Measurements from ENCODE around the gene CAMTA2.

The CAMTA2 gene

DNA sequence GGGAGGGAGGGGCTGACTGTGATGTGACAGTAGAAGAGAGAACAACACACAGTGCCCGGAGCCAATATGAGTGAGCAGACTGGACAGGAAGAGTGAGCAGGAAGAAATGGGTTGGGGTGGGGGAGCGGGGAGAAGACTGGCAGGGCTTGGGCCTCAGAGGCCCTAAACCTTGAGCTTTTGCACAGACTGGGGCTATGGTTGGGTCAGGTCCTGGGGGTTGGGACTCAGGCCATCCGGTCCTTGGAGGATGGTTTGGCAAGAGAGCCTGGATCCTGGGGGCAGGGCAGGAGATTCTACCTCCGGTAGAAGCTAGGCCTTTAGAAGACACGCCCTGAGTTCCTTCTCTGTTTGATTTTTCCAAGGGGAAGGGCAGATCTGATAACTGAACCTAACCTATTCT, 1.1 kb downstream of the CAMTA2 start:
- Histone ChIP-seq H3K27me3 (ENCODE audit: control insufficient read depth in 1 of 2, insufficient read depth in 2 of 2, low read length in 2 of 2) (no peaks in the 10 kb centered on the region), H3K27ac (ENCODE audit: low read depth, low read length) (peak overlapping the region; percentile 94), H3K4me3 (ENCODE audit: low read depth in 1 of 2, low read length in 2 of 2) (peak overlapping the region; percentile 92 to 95), H3K9me3 (ENCODE audit: control insufficient read depth in 1 of 2, low read length in 2 of 2) (no peaks in the 10 kb centered on the region), H3K36me3 (ENCODE audit: control insufficient read depth in 1 of 2, insufficient read depth in 2 of 2, low read length in 2 of 2) (peaks cover 5 to 26% of the 10 kb centered on the region in 2 donors), H3K9ac (ENCODE audit: low read depth in 1 of 2, low read length in 2 of 2) (peak overlapping the region; percentile 90 to 91), H3K4me1 (ENCODE audit: control insufficient read depth in 1 of 2, insufficient read depth in 2 of 2, low read length in 2 of 2) (peaks cover 24 to 25% of the 10 kb centered on the region in 2 donors)

DNA sequence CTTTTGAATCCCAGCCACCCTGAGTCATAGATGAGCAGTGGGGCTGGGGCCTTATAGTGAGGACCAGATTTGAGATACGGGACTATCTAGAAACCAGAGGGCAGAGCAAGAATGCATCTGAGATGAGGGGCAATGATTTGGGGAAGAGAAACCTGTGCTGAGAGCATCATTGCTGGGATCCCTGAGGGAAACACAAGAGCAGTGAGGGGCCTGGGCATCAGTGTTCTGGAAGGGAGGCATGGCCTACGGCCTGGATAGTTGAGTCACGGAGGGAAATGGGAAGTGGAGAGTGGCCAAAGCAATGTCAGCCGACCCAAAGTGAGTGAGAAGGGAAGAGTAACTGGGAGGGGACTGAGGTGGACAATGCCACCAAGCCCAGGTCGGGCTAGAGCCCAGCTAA, 5.2 kb downstream of the CAMTA2 start:
- Histone ChIP-seq H3K9me3 (ENCODE audit: control insufficient read depth in 1 of 2, low read length in 2 of 2) (no peaks in the 10 kb centered on the region), H3K27me3 (ENCODE audit: control insufficient read depth in 1 of 2, insufficient read depth in 2 of 2, low read length in 2 of 2) (no peaks in the 10 kb centered on the region), H3K4me1 (ENCODE audit: control insufficient read depth in 1 of 2, insufficient read depth in 2 of 2, low read length in 2 of 2) (peaks cover 18 to 19% of the 10 kb centered on the region in 2 donors), H3K4me3 (ENCODE audit: low read depth in 1 of 2, low read length in 2 of 2) (no peak overlapping the region), H3K9ac (ENCODE audit: low read depth in 1 of 2, low read length in 2 of 2) (no peak overlapping the region), H3K36me3 (ENCODE audit: control insufficient read depth in 1 of 2, insufficient read depth in 2 of 2, low read length in 2 of 2) (peaks cover 27 to 50% of the 10 kb centered on the region in 2 donors), H3K27ac (ENCODE audit: low read depth, low read length) (no peak overlapping the region)

DNA sequence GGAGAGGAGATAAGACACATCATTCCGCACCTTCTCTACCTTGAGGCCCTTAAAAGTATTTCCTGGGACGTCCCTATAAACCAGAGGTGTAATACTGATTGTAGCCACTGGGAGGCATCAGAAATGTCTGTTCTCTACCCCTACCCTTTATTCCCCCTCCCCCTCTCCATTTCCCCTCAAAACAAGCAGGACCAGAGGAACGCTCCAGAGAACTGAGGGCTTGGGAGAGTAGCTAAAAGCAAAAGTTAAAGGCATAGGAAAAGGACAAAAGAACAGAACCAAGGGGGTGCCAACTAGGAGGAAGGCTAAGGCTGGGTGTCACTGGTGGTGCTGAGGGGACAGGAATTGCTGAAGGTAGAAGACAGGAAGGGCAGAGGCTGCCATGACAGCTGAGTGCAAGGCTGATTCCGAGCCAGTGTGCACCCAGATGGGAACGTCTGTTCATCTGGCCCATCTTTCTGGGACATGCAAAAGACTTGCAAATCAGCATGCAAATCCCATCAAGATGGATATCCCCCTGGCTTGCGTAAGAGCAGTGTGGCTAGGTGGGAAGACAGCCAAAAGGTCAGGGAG, 6.7 kb downstream of the CAMTA2 start:
- no peaks in the 10 kb centered on the region for H3K27me3 ChIP-seq (ENCODE audit: control insufficient read depth in 1 of 2, insufficient read depth in 2 of 2, low read length in 2 of 2)
- H3K27ac ChIP-seq (ENCODE audit: low read depth, low read length): no peak overlapping the region
- H3K4me1 ChIP-seq (ENCODE audit: control insufficient read depth in 1 of 2, insufficient read depth in 2 of 2, low read length in 2 of 2): peaks cover 6 to 7% of the 10 kb centered on the region in 2 donors
- no peaks in the 10 kb centered on the region for H3K9me3 ChIP-seq (ENCODE audit: control insufficient read depth in 1 of 2, low read length in 2 of 2)
- peak overlapping the region in 1 of 2 donors; percentile 37 for H3K9ac ChIP-seq (ENCODE audit: low read depth in 1 of 2, low read length in 2 of 2)
- H3K36me3 ChIP-seq (ENCODE audit: control insufficient read depth in 1 of 2, insufficient read depth in 2 of 2, low read length in 2 of 2): peaks cover 31 to 58% of the 10 kb centered on the region in 2 donors
- no peak overlapping the region for H3K4me3 ChIP-seq (ENCODE audit: low read depth in 1 of 2, low read length in 2 of 2)

DNA sequence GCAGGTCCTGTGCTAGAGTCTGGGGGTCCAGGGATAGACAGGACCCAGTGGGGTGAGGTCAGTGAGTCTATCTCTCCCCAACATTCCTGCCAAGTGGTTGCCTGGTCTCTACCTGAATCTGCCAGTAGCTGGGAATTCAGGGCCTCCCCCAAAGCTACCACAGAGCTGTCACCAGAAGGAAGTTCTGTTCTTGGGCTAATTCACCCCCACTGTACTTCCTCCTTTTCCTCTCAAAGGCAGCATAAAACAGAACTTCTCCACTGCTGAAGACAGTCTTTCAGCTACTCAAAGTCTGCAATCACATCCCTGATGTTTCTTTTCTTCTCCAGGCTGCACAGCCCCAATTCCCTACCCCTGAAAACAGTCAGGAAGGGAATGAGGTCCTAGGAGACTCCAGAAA, 8.7 kb downstream of the CAMTA2 start:
- H3K27me3 ChIP-seq (ENCODE audit: control insufficient read depth in 1 of 2, insufficient read depth in 2 of 2, low read length in 2 of 2): no peaks in the 10 kb centered on the region
- no peak overlapping the region for H3K27ac ChIP-seq (ENCODE audit: low read depth, low read length)
- H3K36me3 ChIP-seq (ENCODE audit: control insufficient read depth in 1 of 2, insufficient read depth in 2 of 2, low read length in 2 of 2): peaks cover 43 to 68% of the 10 kb centered on the region in 2 donors
- H3K9ac ChIP-seq (ENCODE audit: low read depth in 1 of 2, low read length in 2 of 2): no peak overlapping the region
- no peak overlapping the region for H3K4me3 ChIP-seq (ENCODE audit: low read depth in 1 of 2, low read length in 2 of 2)
- H3K9me3 ChIP-seq (ENCODE audit: control insufficient read depth in 1 of 2, low read length in 2 of 2): no peaks in the 10 kb centered on the region
- H3K4me1 ChIP-seq (ENCODE audit: control insufficient read depth in 1 of 2, insufficient read depth in 2 of 2, low read length in 2 of 2): peaks cover 5 to 6% of the 10 kb centered on the region in 2 donors

DNA sequence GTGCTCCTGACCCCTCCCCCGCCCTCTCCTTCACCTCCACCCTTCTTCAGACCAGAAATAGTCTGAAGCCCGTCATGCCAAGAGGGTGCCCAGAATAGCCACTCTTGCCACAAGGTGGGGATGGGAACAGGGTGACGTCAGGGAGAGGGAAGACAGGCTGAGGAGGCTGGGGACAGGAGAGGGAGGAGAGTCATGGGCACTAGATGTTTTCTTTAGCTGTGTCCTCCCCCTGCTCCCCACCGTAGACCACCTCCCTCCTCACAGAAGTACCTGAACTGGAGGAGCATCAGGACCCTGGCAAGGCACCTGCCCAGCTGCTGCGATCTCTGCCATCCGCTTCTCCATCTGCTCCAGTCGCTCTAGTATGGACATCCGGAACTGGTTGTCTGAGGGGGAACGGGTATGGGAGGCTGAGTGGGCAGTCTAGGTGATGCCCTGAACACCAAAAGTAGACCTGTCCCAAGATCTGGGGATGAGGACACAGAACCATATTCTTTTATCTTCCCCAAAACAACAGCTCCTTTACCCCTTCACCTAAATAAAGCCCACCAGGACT, 13.3 kb downstream of the CAMTA2 start:
- peaks cover 0 to 4% of the 10 kb centered on the region in 2 donors for H3K4me1 ChIP-seq (ENCODE audit: control insufficient read depth in 1 of 2, insufficient read depth in 2 of 2, low read length in 2 of 2)
- H3K36me3 ChIP-seq (ENCODE audit: control insufficient read depth in 1 of 2, insufficient read depth in 2 of 2, low read length in 2 of 2): peaks cover 44 to 81% of the 10 kb centered on the region in 2 donors
- H3K27ac ChIP-seq (ENCODE audit: low read depth, low read length): no peak overlapping the region

DNA sequence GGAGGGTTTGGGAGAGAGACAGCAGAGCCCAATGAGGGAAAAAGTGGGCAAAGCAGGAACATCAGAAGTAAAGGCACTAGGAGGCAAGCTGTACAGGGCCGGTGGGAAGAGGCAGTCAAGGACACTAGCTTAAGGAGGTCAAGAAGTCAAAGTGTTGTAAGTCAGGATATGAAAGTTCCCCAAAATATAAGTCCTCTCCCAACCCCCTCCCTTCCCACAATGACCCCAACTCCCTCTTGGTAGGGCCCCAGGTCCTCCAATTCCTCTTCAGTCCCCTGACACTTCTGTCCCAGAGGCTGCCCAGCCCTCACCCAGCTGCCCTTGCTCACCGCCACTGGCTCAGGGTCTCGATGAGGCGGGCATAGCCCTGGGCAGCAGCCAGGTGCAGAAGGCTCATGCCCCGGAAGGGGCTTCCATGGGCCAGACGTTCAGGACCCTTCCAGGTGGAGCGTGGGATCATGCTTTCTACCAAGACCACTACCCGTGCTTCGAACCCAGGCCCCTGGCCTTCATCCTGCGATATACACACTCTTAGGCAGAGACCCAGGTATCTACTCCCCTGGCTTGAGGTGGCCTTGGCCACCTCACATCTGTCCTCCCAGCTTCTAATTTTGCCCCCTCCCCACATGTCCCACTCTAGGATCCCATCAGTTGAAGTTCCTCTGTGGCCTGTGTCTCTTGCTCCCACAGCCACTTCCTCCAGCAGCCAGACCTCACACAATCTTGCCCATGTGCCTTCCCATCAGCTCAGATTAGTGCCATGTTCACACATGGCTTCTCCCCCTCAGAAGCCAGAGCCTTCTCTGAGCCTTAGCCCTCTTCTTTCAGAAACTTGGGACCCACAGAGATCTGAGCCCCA, 14.0 kb downstream of the CAMTA2 start:
- no peak overlapping the region for H3K27ac ChIP-seq (ENCODE audit: low read depth, low read length)
- H3K4me1 ChIP-seq (ENCODE audit: control insufficient read depth in 1 of 2, insufficient read depth in 2 of 2, low read length in 2 of 2): peaks cover 0 to 11% of the 10 kb centered on the region in 2 donors
- H3K4me3 ChIP-seq (ENCODE audit: low read depth in 1 of 2, low read length in 2 of 2): no peak overlapping the region
- no peaks in the 10 kb centered on the region for H3K27me3 ChIP-seq (ENCODE audit: control insufficient read depth in 1 of 2, insufficient read depth in 2 of 2, low read length in 2 of 2)
- H3K36me3 ChIP-seq (ENCODE audit: control insufficient read depth in 1 of 2, insufficient read depth in 2 of 2, low read length in 2 of 2): peaks cover 38 to 75% of the 10 kb centered on the region in 2 donors
- no peaks in the 10 kb centered on the region for H3K9me3 ChIP-seq (ENCODE audit: control insufficient read depth in 1 of 2, low read length in 2 of 2)
- no peak overlapping the region for H3K9ac ChIP-seq (ENCODE audit: low read depth in 1 of 2, low read length in 2 of 2)

More for the DNA sequence above, 13.3 kb downstream of the CAMTA2 start:
- Histone ChIP-seq H3K4me3 (ENCODE audit: low read depth in 1 of 2, low read length in 2 of 2) (no peak overlapping the region), H3K9ac (ENCODE audit: low read depth in 1 of 2, low read length in 2 of 2) (no peak overlapping the region), H3K27me3 (ENCODE audit: control insufficient read depth in 1 of 2, insufficient read depth in 2 of 2, low read length in 2 of 2) (no peaks in the 10 kb centered on the region), H3K9me3 (ENCODE audit: control insufficient read depth in 1 of 2, low read length in 2 of 2) (no peaks in the 10 kb centered on the region)

DNA sequence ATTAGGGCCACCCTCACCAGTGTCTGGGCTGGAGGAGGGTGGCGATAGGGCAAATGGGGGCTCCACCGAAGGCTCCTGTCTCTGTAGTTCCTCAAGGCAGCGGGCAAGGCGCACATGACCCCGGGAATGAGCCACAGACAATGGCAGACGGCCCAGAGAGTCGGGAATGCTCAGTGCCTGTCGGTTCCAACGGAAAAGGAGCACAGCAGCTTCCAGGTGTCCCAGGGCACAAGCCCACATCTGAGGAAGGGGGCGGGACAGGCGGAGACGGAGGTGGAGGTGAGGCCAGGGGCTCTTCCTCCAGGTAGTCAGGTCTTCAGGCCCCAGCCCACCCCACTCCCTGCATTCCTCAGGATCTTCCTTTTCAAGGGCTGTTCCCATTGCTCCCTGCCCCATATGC, 14.7 kb downstream of the CAMTA2 start:
- H3K9me3 ChIP-seq (ENCODE audit: control insufficient read depth in 1 of 2, low read length in 2 of 2): no peaks in the 10 kb centered on the region
- no peaks in the 10 kb centered on the region for H3K27me3 ChIP-seq (ENCODE audit: control insufficient read depth in 1 of 2, insufficient read depth in 2 of 2, low read length in 2 of 2)
- no peak overlapping the region for H3K9ac ChIP-seq (ENCODE audit: low read depth in 1 of 2, low read length in 2 of 2)
- H3K4me1 ChIP-seq (ENCODE audit: control insufficient read depth in 1 of 2, insufficient read depth in 2 of 2, low read length in 2 of 2): peaks cover 5 to 18% of the 10 kb centered on the region in 2 donors
- H3K36me3 ChIP-seq (ENCODE audit: control insufficient read depth in 1 of 2, insufficient read depth in 2 of 2, low read length in 2 of 2): peaks cover 31 to 68% of the 10 kb centered on the region in 2 donors
- H3K27ac ChIP-seq (ENCODE audit: low read depth, low read length): no peak overlapping the region
- H3K4me3 ChIP-seq (ENCODE audit: low read depth in 1 of 2, low read length in 2 of 2): no peak overlapping the region

DNA sequence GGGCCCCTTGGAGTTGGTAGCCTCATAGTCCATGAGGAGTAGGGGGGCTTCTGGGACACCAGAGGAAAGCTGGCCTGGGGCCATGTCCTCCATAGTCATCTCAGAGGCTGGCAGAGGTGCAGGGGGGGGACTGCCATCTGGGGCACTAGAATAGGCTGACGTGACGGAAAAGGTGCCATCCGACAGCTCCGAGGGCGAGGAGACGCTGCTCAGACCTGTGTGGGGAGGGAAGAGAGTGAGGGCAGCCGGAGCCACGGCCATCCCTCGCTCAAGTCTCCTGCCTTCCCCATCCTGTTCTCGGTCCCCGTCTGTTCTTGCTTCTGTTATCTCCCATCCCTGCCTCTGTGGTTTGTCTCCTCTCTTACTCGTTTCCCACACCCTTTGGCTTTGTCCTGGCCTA, 15.2 kb downstream of the CAMTA2 start:
- H3K27me3 ChIP-seq (ENCODE audit: control insufficient read depth in 1 of 2, insufficient read depth in 2 of 2, low read length in 2 of 2): no peaks in the 10 kb centered on the region
- H3K36me3 ChIP-seq (ENCODE audit: control insufficient read depth in 1 of 2, insufficient read depth in 2 of 2, low read length in 2 of 2): peaks cover 27 to 64% of the 10 kb centered on the region in 2 donors
- no peak overlapping the region for H3K27ac ChIP-seq (ENCODE audit: low read depth, low read length)
- no peaks in the 10 kb centered on the region for H3K9me3 ChIP-seq (ENCODE audit: control insufficient read depth in 1 of 2, low read length in 2 of 2)
- H3K9ac ChIP-seq (ENCODE audit: low read depth in 1 of 2, low read length in 2 of 2): no peak overlapping the region
- H3K4me3 ChIP-seq (ENCODE audit: low read depth in 1 of 2, low read length in 2 of 2): no peak overlapping the region
- H3K4me1 ChIP-seq (ENCODE audit: control insufficient read depth in 1 of 2, insufficient read depth in 2 of 2, low read length in 2 of 2): peaks cover 5 to 18% of the 10 kb centered on the region in 2 donors

DNA sequence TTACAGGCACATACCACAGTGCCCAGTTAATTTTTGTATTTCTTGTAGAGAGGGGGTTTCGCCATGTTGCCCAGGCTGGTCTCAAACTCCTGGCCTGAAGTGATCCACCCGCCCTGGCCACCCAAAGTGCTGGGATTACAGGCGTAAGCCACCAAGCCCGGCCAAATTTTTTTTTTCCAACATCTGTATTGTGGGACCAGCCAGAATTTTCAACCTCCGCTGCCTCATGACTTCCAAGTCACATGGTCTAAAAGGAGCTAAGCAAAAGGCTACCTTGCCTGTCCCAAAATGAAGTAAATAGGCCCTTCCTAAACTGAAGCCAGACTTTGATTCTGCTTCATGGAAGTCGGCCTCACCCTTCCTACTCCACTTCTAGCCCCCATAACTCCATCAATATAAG, 15.6 kb downstream of the CAMTA2 start:
- Histone ChIP-seq H3K9me3 (ENCODE audit: control insufficient read depth in 1 of 2, low read length in 2 of 2) (no peaks in the 10 kb centered on the region), H3K4me3 (ENCODE audit: low read depth in 1 of 2, low read length in 2 of 2) (no peak overlapping the region), H3K9ac (ENCODE audit: low read depth in 1 of 2, low read length in 2 of 2) (no peak overlapping the region), H3K36me3 (ENCODE audit: control insufficient read depth in 1 of 2, insufficient read depth in 2 of 2, low read length in 2 of 2) (peaks cover 27 to 59% of the 10 kb centered on the region in 2 donors), H3K27ac (ENCODE audit: low read depth, low read length) (no peak overlapping the region), H3K27me3 (ENCODE audit: control insufficient read depth in 1 of 2, insufficient read depth in 2 of 2, low read length in 2 of 2) (no peaks in the 10 kb centered on the region), H3K4me1 (ENCODE audit: control insufficient read depth in 1 of 2, insufficient read depth in 2 of 2, low read length in 2 of 2) (peaks cover 5 to 18% of the 10 kb centered on the region in 2 donors)

DNA sequence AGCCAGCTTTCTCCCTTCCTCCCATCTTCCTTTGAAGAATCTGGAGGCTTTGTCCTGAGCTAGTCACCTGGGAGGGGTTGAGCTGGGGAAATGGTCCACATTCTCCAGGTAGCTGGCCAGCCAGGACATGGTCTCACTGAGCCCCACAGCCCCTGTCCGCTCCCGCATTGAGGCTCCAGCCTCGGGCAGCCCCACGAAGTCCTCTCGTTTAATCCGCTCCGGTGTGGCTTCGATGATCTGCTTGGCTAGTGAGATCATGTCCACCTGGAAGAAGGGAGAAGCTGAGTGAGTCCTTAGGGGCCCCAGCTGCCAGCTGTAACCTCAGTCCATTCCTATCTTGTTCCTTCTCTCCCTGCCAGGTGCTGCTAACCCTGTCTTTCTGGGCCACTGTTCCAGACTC, 17.2 kb downstream of the CAMTA2 start:
- Histone ChIP-seq H3K27ac (ENCODE audit: low read depth, low read length) (no peak overlapping the region), H3K9ac (ENCODE audit: low read depth in 1 of 2, low read length in 2 of 2) (no peak overlapping the region), H3K4me1 (ENCODE audit: control insufficient read depth in 1 of 2, insufficient read depth in 2 of 2, low read length in 2 of 2) (peaks cover 11 to 25% of the 10 kb centered on the region in 2 donors), H3K4me3 (ENCODE audit: low read depth in 1 of 2, low read length in 2 of 2) (no peak overlapping the region), H3K27me3 (ENCODE audit: control insufficient read depth in 1 of 2, insufficient read depth in 2 of 2, low read length in 2 of 2) (no peaks in the 10 kb centered on the region), H3K9me3 (ENCODE audit: control insufficient read depth in 1 of 2, low read length in 2 of 2) (no peaks in the 10 kb centered on the region), H3K36me3 (ENCODE audit: control insufficient read depth in 1 of 2, insufficient read depth in 2 of 2, low read length in 2 of 2) (peaks cover 23 to 54% of the 10 kb centered on the region in 2 donors)

All from duodenal mucosa (tissue), 2 donors.